DMS79 treated with DMSO at 0.1 percent for 48 hours (cell line): Measurements from ENCODE around the gene CYB5D1.
"Not testable (repeated sequence)": the region's sequence is repeated elsewhere in the genome, so short reads cannot be mapped to it uniquely, and the experiment has no call there.

Source experiments
- DNase-seq: peaks from one replicate; lab custom pipeline; 2025; lab: John Stamatoyannopoulos, UW

Gene CYB5D1

GRCh38 chr17:7857713-7858521 lies at the start of gene CYB5D1:
Gene CYB5D1, plus strand, starts transcription at chr17:7858003. Its CDS starts 132 bp downstream, at chr17:7858135.
- peak; percentile 96 for DNase-seq

GRCh38 chr17:7809086-7809790 lies 48.6 kb upstream of the CYB5D1 start:
- DNase-seq = no peak

- DNase-seq = not testable (repeated sequence)
Measured at GRCh38 chr17:7809791-7810343, 47.9 kb upstream of the CYB5D1 start.

- no peak for DNase-seq
Measured at GRCh38 chr17:7811251-7811650, 46.6 kb upstream of the CYB5D1 start.

- no peak for DNase-seq
Measured at GRCh38 chr17:7814969-7815368, 42.8 kb upstream of the CYB5D1 start.

GRCh38 chr17:7816926-7817642 lies 40.7 kb upstream of the CYB5D1 start:
- no peak for DNase-seq

- no peak for DNase-seq
Measured at GRCh38 chr17:7817643-7817964, 40.2 kb upstream of the CYB5D1 start.

- no peak for DNase-seq
Measured at GRCh38 chr17:7818026-7818425, 39.8 kb upstream of the CYB5D1 start.

- DNase-seq = no peak
Measured at GRCh38 chr17:7818746-7819645, 38.8 kb upstream of the CYB5D1 start.

GRCh38 chr17:7820231-7820630 lies 37.6 kb upstream of the CYB5D1 start:
- no peak for DNase-seq

GRCh38 chr17:7822126-7822525 lies 35.7 kb upstream of the CYB5D1 start:
- DNase-seq = no peak

GRCh38 chr17:7823581-7824001 lies 34.2 kb upstream of the CYB5D1 start:
- no peak for DNase-seq

- DNase-seq = no peak
Measured at GRCh38 chr17:7824021-7824924, 33.5 kb upstream of the CYB5D1 start.

- no peak for DNase-seq
Measured at GRCh38 chr17:7825206-7825990, 32.4 kb upstream of the CYB5D1 start.

- DNase-seq = no peak
Measured at GRCh38 chr17:7830616-7831015, 27.2 kb upstream of the CYB5D1 start.

- DNase-seq = no peak
Measured at GRCh38 chr17:7831233-7831632, 26.6 kb upstream of the CYB5D1 start.

GRCh38 chr17:7832431-7832830 lies 25.4 kb upstream of the CYB5D1 start:
- no peak for DNase-seq

GRCh38 chr17:7833011-7833794 lies 24.6 kb upstream of the CYB5D1 start:
- DNase-seq = no peak
